GM12864 (cell line): ENCODE data around the gene REEP1.

Experiments used
- DNase-seq: peaks from one replicate; pipeline ENCODE4 v3.0.0-alpha.2; 2011; ENCODE audit warnings: low read depth
- H3K4me3 ChIP-seq: 2 replicates; pipeline ENCODE4 v1.5.1; 2011; ENCODE audit warnings: mild to moderate bottlenecking, low read depth, low read length, control low read depth
- CTCF ChIP-seq: IDR thresholded peaks from 2 replicates; pipeline ENCODE4 v1.5.1; 2011; ENCODE audit warnings: low read depth, mild to moderate bottlenecking, moderate library complexity, low read length, control low read depth, inconsistent platforms; ENCODE audit errors: missing control alignments

REEP1 gene

GRCh38 chr2:86171295-86171694 lies 166.1 kb downstream of the REEP1 start:
- H3K4me3 ChIP-seq, result no peak overlapping the region
- DNase-seq, result no peak
- TF ChIP-seq CTCF, result no peak

GRCh38 chr2:86170449-86170848 lies 167.0 kb downstream of the REEP1 start:
- no peak for DNase-seq
- no peak overlapping the region for H3K4me3 ChIP-seq
- TF ChIP-seq CTCF, result no peak
